GM19240 (cell line): ENCODE results near the gene SLC1A7.

ENCODE experiments used
- DNase-seq: peaks from one replicate; pipeline ENCODE4 v3.0.0; 2011; ENCODE audit warnings: low spot score; ENCODE audit not compliant: insufficient read length

The SLC1A7 gene

GRCh38 chr1:53134042-53134485 lies 8.4 kb downstream of the SLC1A7 start:
- no peak for DNase-seq

GRCh38 chr1:53133261-53134041 lies 9.0 kb downstream of the SLC1A7 start:
- no peak for DNase-seq

DNA sequence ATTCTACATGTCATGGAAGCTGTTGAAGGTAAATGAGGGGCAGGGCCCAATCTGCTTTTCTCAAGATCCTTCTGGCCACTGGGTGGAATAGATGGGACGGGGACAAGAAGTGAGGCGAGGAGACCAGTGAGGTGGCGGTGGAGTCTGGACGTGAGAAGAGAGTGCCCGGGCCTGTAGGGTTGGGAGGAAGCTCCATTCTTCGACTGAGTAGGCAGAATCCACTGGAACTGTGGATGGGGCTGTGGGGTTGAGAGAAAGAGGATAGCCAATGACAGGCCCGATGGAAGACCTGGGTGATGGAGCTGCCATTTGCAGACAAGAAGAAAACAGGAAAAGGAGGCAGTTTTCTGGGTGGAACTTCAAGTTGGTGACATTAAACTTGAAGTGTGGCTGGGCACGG lies 10.3 kb downstream of the SLC1A7 start:
- DNase-seq = no peak

DNA sequence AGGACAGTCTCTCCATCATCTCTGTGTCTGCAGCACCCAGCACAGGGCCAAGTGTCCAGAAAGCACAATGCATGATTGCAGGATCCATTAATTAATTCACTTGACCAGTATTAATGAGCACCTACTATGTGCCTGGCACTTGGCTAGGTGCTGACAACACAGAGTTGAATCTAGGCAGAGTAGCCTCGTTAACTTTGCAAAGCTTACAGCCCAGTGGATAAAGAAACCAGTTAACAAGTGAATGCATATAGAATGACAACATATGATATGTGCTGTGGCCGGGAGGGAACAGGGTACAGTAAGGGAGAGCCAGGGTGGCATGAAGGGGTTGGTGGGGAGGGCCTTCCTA lies 10.9 kb downstream of the SLC1A7 start:
- no peak for DNase-seq

GRCh38 chr1:53130878-53131589 lies 11.4 kb downstream of the SLC1A7 start:
- no peak for DNase-seq

GRCh38 chr1:53130598-53130877 lies 11.9 kb downstream of the SLC1A7 start:
- no peak for DNase-seq

DNA sequence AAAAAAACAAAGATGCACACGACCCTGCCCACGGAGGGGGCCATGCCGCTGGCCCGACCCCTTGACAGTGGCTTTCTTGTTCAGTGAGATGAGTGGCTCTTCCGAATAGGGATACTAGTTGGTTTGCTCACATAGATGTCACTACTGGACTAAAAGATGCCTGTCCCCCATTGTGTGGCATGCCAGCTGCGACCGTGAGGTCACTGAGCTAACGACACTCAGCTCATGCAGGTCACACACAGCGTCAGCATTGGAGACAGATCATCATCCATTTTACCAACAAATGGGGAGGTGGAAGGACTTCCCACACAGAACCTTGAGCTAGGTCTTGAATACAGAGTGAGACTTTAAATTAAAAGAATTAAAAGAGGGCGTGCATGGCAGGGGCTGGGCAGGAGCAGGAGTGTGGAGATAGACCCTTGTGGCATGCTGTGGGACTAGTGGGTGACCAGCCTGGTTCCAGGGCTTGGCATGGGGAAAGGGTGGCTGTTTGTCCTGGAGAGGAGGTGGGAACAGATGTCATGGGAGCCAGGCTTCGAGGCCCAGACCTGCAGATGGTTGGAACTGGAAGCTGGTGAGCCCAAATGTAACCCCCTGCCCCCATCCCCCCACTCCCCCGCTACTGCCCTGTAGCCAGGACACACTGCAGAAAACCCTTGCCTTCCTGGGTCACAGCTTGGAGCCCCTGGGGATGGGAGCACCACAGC lies 12.4 kb downstream of the SLC1A7 start:
- DNase-seq = no peak

DNA sequence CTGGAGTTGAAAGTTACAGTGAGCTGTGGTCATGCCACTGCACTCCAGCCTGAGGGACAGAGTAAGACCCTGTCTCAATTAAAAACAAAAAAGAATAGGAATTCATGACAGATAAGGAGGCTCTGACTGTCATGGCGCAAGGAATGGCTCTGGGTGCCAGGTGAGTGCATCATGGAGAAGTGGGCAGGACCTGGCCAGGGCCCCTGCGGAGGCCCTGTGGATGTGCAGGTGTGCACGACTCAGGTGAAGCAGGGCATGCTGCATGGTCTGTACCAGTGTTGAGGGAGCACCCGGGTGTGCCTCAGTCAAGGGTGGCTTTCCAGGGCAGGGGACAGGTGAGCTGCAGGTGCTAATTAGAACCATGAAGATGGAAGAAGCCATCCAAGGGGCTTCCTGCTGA lies 14.0 kb downstream of the SLC1A7 start:
- DNase-seq = no peak

DNA sequence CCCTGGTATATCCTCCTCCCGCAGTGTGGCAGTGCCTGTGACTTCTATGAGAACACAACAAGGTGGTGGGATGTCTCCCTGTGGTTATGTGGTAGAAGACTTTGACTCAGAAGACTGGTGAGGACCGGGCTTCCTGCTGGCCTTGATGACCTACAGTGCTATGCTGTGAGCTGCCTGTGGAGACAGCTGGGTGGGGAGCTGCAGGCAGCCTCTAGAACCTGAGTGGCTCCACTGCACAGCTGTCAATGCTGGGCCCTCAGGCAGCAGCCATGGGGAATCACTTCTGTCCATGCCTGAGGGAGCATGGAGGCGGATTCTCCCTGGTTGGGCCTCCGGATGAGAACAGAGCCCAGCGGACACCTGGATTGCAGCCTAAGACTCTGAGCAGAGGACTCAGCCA lies 14.9 kb downstream of the SLC1A7 start:
- no peak for DNase-seq

DNA sequence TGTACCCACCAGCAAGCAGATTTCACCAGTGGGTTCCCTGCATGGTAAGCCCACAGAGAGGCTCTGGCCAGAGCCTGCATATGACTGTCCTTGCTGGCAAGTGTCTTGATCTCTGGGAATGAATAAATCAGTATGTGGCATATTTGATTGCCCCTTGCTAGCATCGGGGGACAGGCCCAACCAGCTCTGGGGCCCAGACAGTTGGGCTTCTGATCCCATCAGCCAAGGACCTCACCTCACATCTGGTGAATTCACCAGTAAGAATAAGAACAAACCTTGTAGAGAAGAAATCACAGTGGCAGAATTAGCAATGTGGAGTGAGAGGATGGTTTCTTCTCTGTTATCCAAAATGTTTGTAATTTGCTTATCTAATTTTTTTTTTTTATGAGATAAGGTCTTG lies 15.9 kb downstream of the SLC1A7 start:
- DNase-seq = no peak

GRCh38 chr1:53125623-53126360 lies 16.6 kb downstream of the SLC1A7 start:
- DNase-seq = no peak

DNA sequence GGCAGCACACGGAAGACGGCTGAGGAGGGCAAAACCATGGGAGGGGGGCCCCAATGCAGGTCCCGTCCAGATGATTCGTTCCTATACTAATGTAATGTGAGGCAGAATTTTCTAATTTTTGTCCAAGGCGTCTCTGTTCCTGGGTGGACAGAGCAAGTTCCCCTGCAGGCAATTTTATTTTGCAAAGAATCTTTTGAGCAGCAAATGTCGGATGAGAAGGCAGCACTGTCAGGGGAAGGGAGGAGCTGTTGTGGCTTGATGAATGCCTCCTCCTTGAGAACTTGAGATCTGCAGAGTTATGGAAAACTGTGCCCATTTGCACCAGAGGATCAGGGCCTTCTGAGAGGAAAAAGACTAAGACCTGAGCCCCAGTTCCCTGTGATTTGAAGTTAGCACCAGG lies 17.3 kb downstream of the SLC1A7 start:
- DNase-seq = no peak

DNA sequence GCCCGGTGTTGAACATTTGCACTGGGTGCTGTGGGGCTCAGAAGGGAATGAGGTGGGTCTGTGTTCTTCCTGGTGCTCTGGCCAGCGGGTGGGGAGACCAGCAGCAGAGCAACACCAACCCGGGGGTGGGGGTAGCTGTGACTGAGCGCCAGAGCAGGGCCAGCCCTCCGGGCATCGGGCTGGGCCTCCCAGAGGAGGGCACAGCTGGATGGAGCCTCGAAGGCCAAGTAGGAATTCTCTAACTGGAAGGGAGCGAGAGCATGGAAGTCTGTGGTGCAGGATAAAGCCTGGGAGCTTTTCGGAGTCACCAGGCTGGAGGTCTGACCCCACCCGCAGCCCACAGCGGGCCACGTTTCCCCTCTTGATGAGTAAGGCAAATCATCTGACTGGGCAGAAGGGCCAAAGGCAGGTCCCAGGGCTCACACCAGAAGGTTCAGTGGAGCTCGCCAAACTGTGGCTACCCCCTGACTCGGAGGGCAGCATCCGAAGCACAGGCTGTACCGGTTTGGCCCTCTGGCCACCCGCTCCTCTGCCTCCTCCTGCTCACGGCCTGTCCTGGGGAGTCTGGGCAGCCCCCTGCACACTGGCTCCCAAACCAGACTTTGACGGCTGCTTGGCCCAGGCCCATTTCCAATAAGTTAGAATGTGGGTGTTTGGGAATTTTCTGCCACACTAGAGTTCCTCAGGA lies 18.8 kb downstream of the SLC1A7 start:
- no peak for DNase-seq

GRCh38 chr1:53122961-53123413 lies 19.5 kb downstream of the SLC1A7 start:
- no peak for DNase-seq

DNA sequence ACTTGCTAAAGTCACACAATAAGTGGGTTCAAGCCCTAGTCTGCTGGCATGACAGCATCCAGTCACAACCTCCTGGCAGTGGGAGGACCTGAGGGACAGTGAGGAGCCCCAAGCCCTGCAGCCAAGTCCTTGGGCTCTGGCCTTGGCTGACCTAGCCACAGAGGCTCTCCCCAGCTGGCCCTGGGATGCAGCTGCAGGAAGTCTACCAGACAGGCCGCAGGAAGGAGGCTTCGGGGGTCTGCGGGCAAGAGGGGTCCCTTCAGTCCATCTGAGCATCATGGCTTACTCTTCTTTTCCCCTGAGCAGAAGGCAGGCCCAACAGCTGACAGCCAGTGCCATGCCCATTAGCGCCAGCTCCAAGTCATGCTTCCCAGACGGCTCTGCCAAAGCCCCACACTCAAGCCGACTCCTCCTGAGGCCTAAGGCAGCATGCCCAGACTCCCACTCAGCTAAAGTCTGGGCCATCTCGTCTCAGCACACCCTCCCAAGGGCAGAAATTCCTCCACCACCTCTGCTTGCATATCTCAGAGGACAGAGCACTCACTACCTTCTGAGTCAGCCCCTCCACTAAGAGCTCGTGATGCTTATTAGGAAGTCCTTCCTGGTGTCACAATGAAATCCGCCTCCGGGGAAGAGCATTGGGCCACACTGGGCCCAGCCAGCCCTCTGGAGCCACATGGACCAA lies 20.1 kb downstream of the SLC1A7 start:
- DNase-seq = no peak

DNA sequence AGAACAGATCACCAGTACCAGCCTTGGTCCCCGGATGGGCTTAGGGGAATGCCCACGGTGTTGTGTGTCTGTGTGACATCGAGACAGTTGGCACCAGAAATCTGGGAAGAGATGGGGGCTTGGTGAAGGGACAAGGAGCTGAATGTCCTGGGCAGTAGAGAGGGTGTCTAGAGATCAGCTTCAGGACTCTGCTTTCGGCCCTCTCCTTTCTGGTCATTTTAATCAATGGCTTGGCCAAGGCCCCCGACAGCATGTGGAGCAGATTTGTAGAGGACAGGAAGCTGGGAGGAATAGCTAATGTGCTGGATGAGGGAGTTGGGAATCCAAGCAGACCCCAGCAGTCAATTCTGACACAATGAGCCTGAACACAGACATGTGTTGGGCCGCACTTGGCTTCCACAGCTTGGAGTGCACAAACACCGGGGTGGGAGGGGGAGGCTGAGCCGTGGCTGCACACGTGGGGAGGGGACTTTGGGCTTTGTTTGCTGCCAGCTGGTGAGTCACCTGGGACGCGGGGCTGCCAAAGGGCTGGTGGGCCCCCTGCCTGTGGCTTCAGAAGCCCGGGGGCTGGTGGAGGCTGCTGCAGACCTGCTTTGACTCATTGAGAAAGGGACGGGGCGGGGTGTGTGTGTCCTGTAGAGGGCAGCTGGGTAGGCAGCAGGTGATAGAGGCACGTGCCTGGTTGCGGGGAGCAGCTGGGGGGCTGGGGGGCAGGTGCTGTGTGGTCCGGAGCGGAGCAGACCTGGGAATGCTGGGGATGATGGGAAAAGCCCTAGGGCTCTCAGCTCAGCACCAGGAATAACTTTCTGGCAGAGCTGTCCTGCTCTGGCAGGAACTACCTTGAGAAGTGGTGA lies 20.9 kb downstream of the SLC1A7 start:
- no peak for DNase-seq

GRCh38 chr1:53120659-53121058 lies 21.8 kb downstream of the SLC1A7 start:
- DNase-seq = no peak

DNA sequence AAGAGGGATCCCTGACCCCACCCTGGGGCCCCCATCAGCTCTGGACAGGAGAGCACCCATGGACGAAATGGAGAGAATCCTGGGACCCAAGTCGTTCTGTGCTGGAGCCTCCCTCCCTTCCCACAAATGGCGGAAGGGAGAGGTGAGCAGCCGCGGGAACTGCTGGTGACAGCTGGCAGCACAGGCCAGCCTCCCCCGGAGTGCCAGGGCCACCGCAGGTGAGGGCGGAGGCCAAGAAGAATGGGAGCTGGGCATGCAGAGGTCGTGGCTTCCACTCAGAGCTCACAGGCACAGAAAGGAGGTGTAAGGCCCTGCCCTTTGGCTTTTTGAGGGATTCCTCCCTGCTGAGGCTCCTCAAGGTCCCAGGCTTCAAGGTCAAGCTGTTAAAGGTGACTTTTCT lies 24.6 kb downstream of the SLC1A7 start:
- no peak for DNase-seq

DNA sequence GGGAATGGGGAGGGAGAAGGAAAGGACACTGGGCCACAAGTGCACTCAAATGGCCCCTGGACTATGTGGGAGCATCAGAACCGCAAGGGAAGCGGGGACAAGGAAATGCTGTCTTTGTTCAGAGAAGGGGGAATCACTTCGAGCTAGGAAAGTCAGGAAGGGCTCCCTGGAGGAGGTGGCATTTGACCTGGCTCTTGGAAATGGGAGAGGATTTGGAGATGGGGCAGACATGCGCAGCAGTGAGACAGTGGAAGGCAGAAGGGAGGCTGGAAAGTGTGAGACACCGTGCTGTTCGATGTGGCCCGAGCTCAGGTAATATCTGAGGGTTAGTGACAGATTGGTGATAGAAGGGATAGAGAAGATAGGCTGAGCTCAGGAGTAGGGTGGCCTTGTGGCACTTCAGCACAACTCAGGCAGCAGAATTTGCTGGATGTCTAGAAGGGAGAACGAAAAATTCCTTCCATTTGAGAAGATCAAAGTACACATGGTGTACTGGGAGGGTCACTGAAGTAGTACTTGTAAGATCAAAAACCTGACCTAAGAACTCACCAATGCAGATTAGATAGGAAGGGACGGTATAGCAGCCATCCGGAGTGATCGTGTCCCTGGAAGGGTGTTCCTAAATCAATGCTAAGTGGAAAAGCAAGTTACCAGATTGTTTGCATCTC lies 25.4 kb downstream of the SLC1A7 start:
- DNase-seq = no peak
